ENCODE measurements around the gene HACL1.

Gene HACL1

DNA sequence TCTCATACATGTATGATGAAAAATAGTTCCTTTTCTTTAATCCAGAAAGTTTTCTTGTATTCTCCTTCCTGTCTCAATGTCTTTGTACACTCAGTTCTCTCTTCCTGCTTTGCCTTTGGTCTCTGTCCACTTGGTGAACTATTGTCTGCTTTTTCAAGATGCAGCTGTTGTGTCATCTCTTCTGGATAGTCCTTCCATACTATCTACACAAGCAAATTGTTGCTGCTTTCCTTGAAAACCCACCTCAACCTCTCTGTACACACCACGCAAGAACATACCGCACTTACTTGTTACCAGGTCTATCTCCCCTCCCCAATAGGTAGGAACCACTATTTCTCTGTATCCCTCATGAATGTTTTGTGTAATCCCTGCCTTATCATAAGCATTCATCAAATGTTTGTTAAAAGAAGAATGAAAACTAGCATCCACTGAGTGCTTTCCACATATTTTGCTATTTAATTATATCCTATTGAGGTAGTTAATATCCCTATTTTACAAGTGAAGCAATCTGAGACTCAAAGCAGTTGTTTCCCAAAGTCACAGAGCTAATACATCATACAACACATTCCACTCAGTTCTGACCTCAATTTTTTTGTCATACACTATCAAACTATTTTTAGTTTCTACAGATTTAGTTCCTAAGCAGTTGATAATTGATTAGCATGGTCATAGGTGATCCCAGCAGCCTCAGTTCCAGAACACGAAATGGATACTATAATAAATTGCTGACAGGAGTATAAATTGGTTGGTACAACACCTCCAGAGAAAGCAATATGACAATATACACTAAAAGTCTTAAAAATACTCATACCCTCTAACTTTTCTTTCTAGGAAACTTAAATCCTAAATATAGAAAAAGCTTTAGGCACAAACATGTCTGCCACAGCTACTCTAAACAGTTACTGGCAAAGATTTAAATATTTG lies 19.6 kb downstream of the HACL1 start:
- H3K9me3 ChIP-seq (ENCODE audit: control insufficient read depth in 1 of 2, low read length in 2 of 2) = no peaks in the 10 kb centered on the region
- H3K36me3 ChIP-seq (ENCODE audit: control insufficient read depth in 1 of 2, insufficient read depth in 2 of 2, low read length in 2 of 2) = peaks cover 16 to 66% of the 10 kb centered on the region in 2 donors
- H3K27me3 ChIP-seq (ENCODE audit: control insufficient read depth in 1 of 2, insufficient read depth in 2 of 2, low read length in 2 of 2) = no peaks in the 10 kb centered on the region
- H3K4me1 ChIP-seq (ENCODE audit: control insufficient read depth in 1 of 2, insufficient read depth in 2 of 2, low read length in 2 of 2) = no peaks in the 10 kb centered on the region
- H3K9ac ChIP-seq (ENCODE audit: low read depth in 1 of 2, low read length in 2 of 2) = no peak overlapping the region
- no peak overlapping the region for H3K27ac ChIP-seq (ENCODE audit: low read depth, low read length)
- no peak overlapping the region for H3K4me3 ChIP-seq (ENCODE audit: low read depth in 1 of 2, low read length in 2 of 2)

DNA sequence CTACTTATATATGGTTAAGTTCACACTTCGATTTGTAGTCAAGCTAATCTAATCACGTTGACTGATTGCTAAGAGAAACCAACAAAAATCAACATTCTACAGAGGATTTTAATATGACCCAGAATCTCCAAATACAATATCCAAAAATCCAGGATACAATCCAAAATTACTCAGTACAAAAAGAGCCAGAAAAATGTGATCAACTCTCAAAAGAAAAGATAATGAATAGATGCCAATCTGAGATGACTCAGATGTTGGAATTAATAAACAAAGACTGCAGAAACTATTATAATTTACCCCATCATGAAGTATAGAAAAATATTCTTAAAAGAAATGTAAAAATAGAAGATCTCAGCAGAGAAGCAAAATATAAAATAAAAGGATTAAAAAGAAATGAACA lies 22.3 kb downstream of the HACL1 start:
- Histone ChIP-seq H3K36me3 (ENCODE audit: control insufficient read depth in 1 of 2, insufficient read depth in 2 of 2, low read length in 2 of 2) (peaks cover 10 to 51% of the 10 kb centered on the region in 2 donors), H3K9ac (ENCODE audit: low read depth in 1 of 2, low read length in 2 of 2) (no peak overlapping the region), H3K4me1 (ENCODE audit: control insufficient read depth in 1 of 2, insufficient read depth in 2 of 2, low read length in 2 of 2) (no peaks in the 10 kb centered on the region), H3K27ac (ENCODE audit: low read depth, low read length) (no peak overlapping the region), H3K27me3 (ENCODE audit: control insufficient read depth in 1 of 2, insufficient read depth in 2 of 2, low read length in 2 of 2) (no peaks in the 10 kb centered on the region), H3K4me3 (ENCODE audit: low read depth in 1 of 2, low read length in 2 of 2) (no peak overlapping the region), H3K9me3 (ENCODE audit: control insufficient read depth in 1 of 2, low read length in 2 of 2) (no peaks in the 10 kb centered on the region)

DNA sequence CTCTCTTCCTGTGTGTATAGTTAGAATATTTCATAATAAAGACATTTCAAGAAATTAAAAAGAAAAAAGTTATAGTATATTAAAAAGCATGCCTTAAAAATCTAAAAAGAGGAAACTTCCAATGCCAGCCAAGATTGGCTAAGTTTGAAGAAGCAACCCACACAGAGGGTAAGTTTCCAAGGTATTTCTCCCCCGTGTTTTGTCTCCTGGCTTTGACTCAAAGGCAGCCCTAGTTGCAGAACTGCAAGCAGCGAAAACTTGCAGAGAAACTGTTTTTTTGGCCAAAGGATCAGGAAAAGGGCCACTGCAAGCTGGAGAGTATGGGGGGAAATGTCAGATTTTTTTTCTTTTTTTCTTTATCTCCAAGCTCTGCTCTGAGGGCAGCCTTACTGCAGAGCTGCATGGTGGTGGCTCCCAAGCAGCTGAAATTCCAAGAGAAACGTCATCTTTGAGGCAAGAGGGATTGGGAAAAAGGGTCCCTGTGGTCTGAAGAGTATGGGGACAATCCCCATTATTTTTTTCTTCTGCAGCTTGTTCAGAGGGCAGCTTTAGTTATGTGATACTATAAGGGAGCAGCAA lies 23.0 kb downstream of the HACL1 start:
- Histone ChIP-seq H3K9ac (ENCODE audit: low read depth in 1 of 2, low read length in 2 of 2) (no peak overlapping the region), H3K36me3 (ENCODE audit: control insufficient read depth in 1 of 2, insufficient read depth in 2 of 2, low read length in 2 of 2) (peaks cover 10 to 57% of the 10 kb centered on the region in 2 donors), H3K4me1 (ENCODE audit: control insufficient read depth in 1 of 2, insufficient read depth in 2 of 2, low read length in 2 of 2) (no peaks in the 10 kb centered on the region), H3K27ac (ENCODE audit: low read depth, low read length) (no peak overlapping the region), H3K9me3 (ENCODE audit: control insufficient read depth in 1 of 2, low read length in 2 of 2) (no peaks in the 10 kb centered on the region), H3K4me3 (ENCODE audit: low read depth in 1 of 2, low read length in 2 of 2) (no peak overlapping the region), H3K27me3 (ENCODE audit: control insufficient read depth in 1 of 2, insufficient read depth in 2 of 2, low read length in 2 of 2) (no peaks in the 10 kb centered on the region)

DNA sequence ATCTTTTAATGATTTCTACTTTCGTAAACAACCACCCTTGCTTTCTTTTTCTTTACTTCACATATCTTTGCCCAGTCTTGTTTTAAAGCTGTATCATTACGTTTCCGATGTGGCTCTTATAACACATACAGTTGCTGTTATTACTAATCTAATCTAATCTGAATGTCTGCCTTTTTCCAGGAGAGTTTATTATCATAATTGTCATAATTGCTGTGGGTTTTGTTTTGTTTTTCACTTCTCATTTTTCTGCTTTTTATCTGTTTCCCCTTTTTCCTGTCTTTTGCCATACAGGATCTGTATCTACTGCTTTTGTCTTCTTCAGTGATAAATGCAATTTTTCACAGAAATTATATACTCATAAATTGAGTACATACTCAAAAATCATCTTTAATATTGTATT lies 24.9 kb downstream of the HACL1 start:
- peaks cover 7 to 58% of the 10 kb centered on the region in 2 donors for H3K36me3 ChIP-seq (ENCODE audit: control insufficient read depth in 1 of 2, insufficient read depth in 2 of 2, low read length in 2 of 2)
- no peaks in the 10 kb centered on the region for H3K4me1 ChIP-seq (ENCODE audit: control insufficient read depth in 1 of 2, insufficient read depth in 2 of 2, low read length in 2 of 2)
- H3K27ac ChIP-seq (ENCODE audit: low read depth, low read length) = no peak overlapping the region
- no peak overlapping the region for H3K4me3 ChIP-seq (ENCODE audit: low read depth in 1 of 2, low read length in 2 of 2)
- H3K9ac ChIP-seq (ENCODE audit: low read depth in 1 of 2, low read length in 2 of 2) = no peak overlapping the region
- H3K9me3 ChIP-seq (ENCODE audit: control insufficient read depth in 1 of 2, low read length in 2 of 2) = no peaks in the 10 kb centered on the region
- H3K27me3 ChIP-seq (ENCODE audit: control insufficient read depth in 1 of 2, insufficient read depth in 2 of 2, low read length in 2 of 2) = no peaks in the 10 kb centered on the region

DNA sequence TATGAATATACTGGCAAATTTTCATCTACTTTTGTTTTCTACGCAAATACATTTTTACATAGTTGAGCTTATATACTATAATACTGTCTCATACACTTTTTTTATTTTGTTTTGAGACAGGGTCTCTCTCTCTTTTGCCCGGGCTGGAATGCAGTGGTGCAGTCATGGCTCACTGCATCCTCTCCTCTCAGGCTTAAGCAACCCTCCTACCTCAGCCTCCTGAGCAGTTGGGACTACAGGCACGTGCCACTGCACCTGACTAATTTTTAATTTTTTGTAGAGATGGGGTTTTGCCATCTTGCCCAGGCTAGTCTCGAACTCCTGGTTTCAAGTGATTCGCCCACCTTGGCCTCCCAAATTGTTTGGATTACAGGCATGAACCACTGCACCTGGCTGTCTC lies 25.9 kb downstream of the HACL1 start:
- no peaks in the 10 kb centered on the region for H3K9me3 ChIP-seq (ENCODE audit: control insufficient read depth in 1 of 2, low read length in 2 of 2)
- H3K36me3 ChIP-seq (ENCODE audit: control insufficient read depth in 1 of 2, insufficient read depth in 2 of 2, low read length in 2 of 2) = peaks cover 10 to 55% of the 10 kb centered on the region in 2 donors
- no peaks in the 10 kb centered on the region for H3K4me1 ChIP-seq (ENCODE audit: control insufficient read depth in 1 of 2, insufficient read depth in 2 of 2, low read length in 2 of 2)
- no peaks in the 10 kb centered on the region for H3K27me3 ChIP-seq (ENCODE audit: control insufficient read depth in 1 of 2, insufficient read depth in 2 of 2, low read length in 2 of 2)
- no peak overlapping the region for H3K9ac ChIP-seq (ENCODE audit: low read depth in 1 of 2, low read length in 2 of 2)
- no peak overlapping the region for H3K27ac ChIP-seq (ENCODE audit: low read depth, low read length)
- no peak overlapping the region for H3K4me3 ChIP-seq (ENCODE audit: low read depth in 1 of 2, low read length in 2 of 2)

DNA sequence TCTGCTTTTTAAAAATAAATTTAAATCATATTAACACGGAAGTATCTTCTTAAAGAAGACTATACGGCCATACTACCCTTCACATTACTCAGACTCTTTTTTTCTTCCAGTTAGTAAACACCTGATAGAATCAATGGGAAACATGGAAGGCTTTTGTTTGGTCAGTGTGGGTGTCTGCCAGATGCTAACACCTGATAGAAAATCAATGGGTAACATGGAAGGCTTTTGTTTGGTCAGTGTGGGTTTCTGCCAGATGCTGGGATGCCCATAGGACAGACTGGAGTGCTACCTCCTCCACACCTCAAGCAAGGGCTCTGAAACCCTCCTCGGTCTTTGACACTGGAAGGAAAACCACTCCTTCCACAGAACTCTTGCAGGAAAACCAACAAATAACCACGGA lies 29.2 kb downstream of the HACL1 start:
- H3K36me3 ChIP-seq (ENCODE audit: control insufficient read depth in 1 of 2, insufficient read depth in 2 of 2, low read length in 2 of 2) = peaks cover 28 to 55% of the 10 kb centered on the region in 2 donors
- H3K9ac ChIP-seq (ENCODE audit: low read depth in 1 of 2, low read length in 2 of 2) = no peak overlapping the region
- H3K27ac ChIP-seq (ENCODE audit: low read depth, low read length) = no peak overlapping the region
- H3K4me3 ChIP-seq (ENCODE audit: low read depth in 1 of 2, low read length in 2 of 2) = no peak overlapping the region
- no peaks in the 10 kb centered on the region for H3K9me3 ChIP-seq (ENCODE audit: control insufficient read depth in 1 of 2, low read length in 2 of 2)
- H3K27me3 ChIP-seq (ENCODE audit: control insufficient read depth in 1 of 2, insufficient read depth in 2 of 2, low read length in 2 of 2) = no peaks in the 10 kb centered on the region
- no peaks in the 10 kb centered on the region for H3K4me1 ChIP-seq (ENCODE audit: control insufficient read depth in 1 of 2, insufficient read depth in 2 of 2, low read length in 2 of 2)

DNA sequence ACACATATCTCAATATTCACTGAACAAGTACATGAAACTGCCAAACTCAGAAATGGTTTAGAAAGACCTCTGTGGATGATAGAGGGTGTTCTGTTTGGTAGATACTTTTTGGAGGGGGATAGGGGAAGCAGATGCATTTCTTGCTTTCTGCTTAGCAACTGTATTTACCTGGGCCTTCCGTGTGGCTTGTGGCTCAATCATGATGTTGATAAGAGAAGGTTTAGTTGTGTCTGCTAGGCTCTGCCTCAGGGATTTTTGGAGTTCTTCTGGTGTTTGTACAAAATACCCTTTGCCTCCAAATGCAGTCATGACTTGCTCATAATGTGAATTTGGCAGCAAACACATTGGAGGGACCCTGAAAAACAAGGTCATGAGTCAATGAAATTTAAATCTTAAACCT lies 38.2 kb downstream of the HACL1 start:
- Histone ChIP-seq H3K4me1 (ENCODE audit: control insufficient read depth in 1 of 2, insufficient read depth in 2 of 2, low read length in 2 of 2) (peaks cover 14 to 21% of the 10 kb centered on the region in 2 donors), H3K36me3 (ENCODE audit: control insufficient read depth in 1 of 2, insufficient read depth in 2 of 2, low read length in 2 of 2) (peaks cover 30 to 67% of the 10 kb centered on the region in 2 donors), H3K27ac (ENCODE audit: low read depth, low read length) (no peak overlapping the region), H3K27me3 (ENCODE audit: control insufficient read depth in 1 of 2, insufficient read depth in 2 of 2, low read length in 2 of 2) (no peaks in the 10 kb centered on the region), H3K4me3 (ENCODE audit: low read depth in 1 of 2, low read length in 2 of 2) (no peak overlapping the region), H3K9ac (ENCODE audit: low read depth in 1 of 2, low read length in 2 of 2) (peak overlapping the region in 1 of 2 donors; percentile 7), H3K9me3 (ENCODE audit: control insufficient read depth in 1 of 2, low read length in 2 of 2) (no peaks in the 10 kb centered on the region)

DNA sequence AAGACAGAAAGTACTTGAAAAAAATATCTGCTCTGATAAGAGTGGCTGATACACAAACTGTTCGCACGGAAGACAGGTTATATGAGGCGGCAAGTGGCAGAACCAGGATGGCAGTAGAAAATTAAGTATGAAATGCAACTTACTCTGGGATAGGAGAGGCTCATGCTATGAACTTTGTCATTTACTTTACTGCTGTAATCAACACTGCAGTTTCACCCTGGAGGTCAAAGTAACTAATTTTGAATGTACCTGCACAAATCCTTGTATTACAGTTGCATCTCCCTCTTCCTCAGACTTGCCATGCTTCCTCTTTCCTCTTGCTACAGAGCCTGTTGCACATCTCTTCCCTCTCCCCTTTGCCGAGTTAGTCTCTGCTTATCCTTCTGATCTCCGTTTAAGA lies 38.8 kb downstream of the HACL1 start:
- Histone ChIP-seq H3K27ac (ENCODE audit: low read depth, low read length) (no peak overlapping the region), H3K9ac (ENCODE audit: low read depth in 1 of 2, low read length in 2 of 2) (no peak overlapping the region), H3K27me3 (ENCODE audit: control insufficient read depth in 1 of 2, insufficient read depth in 2 of 2, low read length in 2 of 2) (no peaks in the 10 kb centered on the region), H3K9me3 (ENCODE audit: control insufficient read depth in 1 of 2, low read length in 2 of 2) (no peaks in the 10 kb centered on the region), H3K4me3 (ENCODE audit: low read depth in 1 of 2, low read length in 2 of 2) (no peak overlapping the region), H3K36me3 (ENCODE audit: control insufficient read depth in 1 of 2, insufficient read depth in 2 of 2, low read length in 2 of 2) (peaks cover 24 to 60% of the 10 kb centered on the region in 2 donors), H3K4me1 (ENCODE audit: control insufficient read depth in 1 of 2, insufficient read depth in 2 of 2, low read length in 2 of 2) (peaks cover 14 to 21% of the 10 kb centered on the region in 2 donors)

DNA sequence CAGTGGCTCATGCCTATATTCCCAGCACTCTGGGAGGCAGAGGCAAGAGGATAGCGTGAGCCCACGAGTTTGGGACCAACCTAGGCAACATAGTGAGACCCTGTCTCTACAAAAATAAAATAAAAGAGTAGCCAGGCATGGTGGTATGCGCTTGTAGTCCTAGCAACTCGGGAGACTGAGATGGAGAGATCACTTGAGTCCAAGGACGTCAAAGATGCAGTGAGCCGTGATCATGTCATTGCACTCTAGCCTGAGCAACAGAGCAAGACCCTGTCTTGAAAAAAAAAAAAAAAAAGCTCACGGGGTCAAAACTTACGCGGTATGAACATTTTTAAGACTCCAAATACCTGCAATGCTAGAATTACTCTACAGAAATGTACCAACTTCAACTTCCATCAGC lies 42.8 kb downstream of the HACL1 start:
- H3K27me3 ChIP-seq (ENCODE audit: control insufficient read depth in 1 of 2, insufficient read depth in 2 of 2, low read length in 2 of 2) = no peaks in the 10 kb centered on the region
- no peak overlapping the region for H3K9ac ChIP-seq (ENCODE audit: low read depth in 1 of 2, low read length in 2 of 2)
- H3K36me3 ChIP-seq (ENCODE audit: control insufficient read depth in 1 of 2, insufficient read depth in 2 of 2, low read length in 2 of 2) = peaks cover 17 to 28% of the 10 kb centered on the region in 2 donors
- no peaks in the 10 kb centered on the region for H3K9me3 ChIP-seq (ENCODE audit: control insufficient read depth in 1 of 2, low read length in 2 of 2)
- no peak overlapping the region for H3K4me3 ChIP-seq (ENCODE audit: low read depth in 1 of 2, low read length in 2 of 2)
- peaks cover 14 to 18% of the 10 kb centered on the region in 2 donors for H3K4me1 ChIP-seq (ENCODE audit: control insufficient read depth in 1 of 2, insufficient read depth in 2 of 2, low read length in 2 of 2)
- no peak overlapping the region for H3K27ac ChIP-seq (ENCODE audit: low read depth, low read length)

DNA sequence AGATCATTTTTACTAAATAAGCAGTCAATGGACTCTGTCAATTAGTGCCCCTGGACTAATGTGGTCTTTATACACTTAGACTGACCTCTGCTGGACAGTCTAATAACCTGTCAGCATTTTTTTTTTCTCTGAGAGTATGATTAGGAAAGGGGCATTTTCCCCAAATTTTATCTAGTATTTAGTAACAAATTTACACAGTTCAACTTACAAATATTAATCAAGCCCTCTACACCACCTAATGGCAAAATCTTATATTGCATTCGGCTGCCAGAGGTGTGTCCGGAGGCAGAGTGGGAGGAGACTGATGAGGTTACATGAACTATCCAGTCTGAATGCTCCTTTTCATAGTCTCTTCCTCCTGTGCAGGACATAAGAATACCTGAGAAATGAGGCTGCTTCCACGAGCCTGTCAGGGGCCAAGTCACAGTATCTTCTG lies 43.8 kb downstream of the HACL1 start:
- no peaks in the 10 kb centered on the region for H3K9me3 ChIP-seq (ENCODE audit: control insufficient read depth in 1 of 2, low read length in 2 of 2)
- H3K4me1 ChIP-seq (ENCODE audit: control insufficient read depth in 1 of 2, insufficient read depth in 2 of 2, low read length in 2 of 2) = peaks cover 8% of the 10 kb centered on the region in 2 donors
- no peak overlapping the region for H3K4me3 ChIP-seq (ENCODE audit: low read depth in 1 of 2, low read length in 2 of 2)
- no peak overlapping the region for H3K27ac ChIP-seq (ENCODE audit: low read depth, low read length)
- H3K36me3 ChIP-seq (ENCODE audit: control insufficient read depth in 1 of 2, insufficient read depth in 2 of 2, low read length in 2 of 2) = peaks cover 11 to 20% of the 10 kb centered on the region in 2 donors
- H3K9ac ChIP-seq (ENCODE audit: low read depth in 1 of 2, low read length in 2 of 2) = no peak overlapping the region
- H3K27me3 ChIP-seq (ENCODE audit: control insufficient read depth in 1 of 2, insufficient read depth in 2 of 2, low read length in 2 of 2) = no peaks in the 10 kb centered on the region

Measured in duodenal mucosa (tissue), 2 donors.